Loucy (cell line): ENCODE data around the gene CLIP1.

Source experiments
- CTCF ChIP-seq: fragments of 200-600 bp; sonication (generic); conservative IDR thresholded peaks from 2 replicates; pipeline ENCODE4 v1.5.1; 2014; ENCODE audit warnings: mild to moderate bottlenecking, antibody characterized with exemption, low read length
- EZH2phosphoT487 ChIP-seq: fragments of 200-600 bp; IDR thresholded peaks from 2 replicates; pipeline ENCODE4 v1.6.1; 2018; ENCODE audit warnings: antibody characterized with exemption, mild to moderate bottlenecking, moderate library complexity, borderline replicate concordance

GRCh38 chr12:122326586-122326985 lies 95.9 kb downstream of the CLIP1 start:
- TF ChIP-seq CTCF: no peak
- TF ChIP-seq EZH2phosphoT487: no peak
